Upper lobe of left lung (tissue), 4 donors: Measurements from ENCODE around the gene ALDH7A1.

Experiments used
- CTCF ChIP-seq, 6 experiments: fragments of 450-650 bp in 4 of 6; fragments of 200-600 bp in 2 of 6; sonication (generic) in 2 of 6; IDR thresholded peaks; one replicate each; pipeline ENCODE4 v1.5.1; 2016 to 2019; ENCODE audit warnings: antibody characterized with exemption in 6 of 6
- POLR2A ChIP-seq, 4 donors: fragments of 450-650 bp; IDR thresholded peaks; one replicate each; pipeline ENCODE4 v1.5.1; 2016 to 2017; ENCODE audit warnings: antibody characterized with exemption in 4 of 4, mild to moderate bottlenecking in 2 of 4
- POLR2AphosphoS5 ChIP-seq, 2 donors: sonication (generic); formaldehyde crosslinking; IDR thresholded peaks; one replicate each; pipeline ENCODE4 v1.5.1; 2017; ENCODE audit warnings: antibody characterized with exemption in 2 of 2

DNA sequence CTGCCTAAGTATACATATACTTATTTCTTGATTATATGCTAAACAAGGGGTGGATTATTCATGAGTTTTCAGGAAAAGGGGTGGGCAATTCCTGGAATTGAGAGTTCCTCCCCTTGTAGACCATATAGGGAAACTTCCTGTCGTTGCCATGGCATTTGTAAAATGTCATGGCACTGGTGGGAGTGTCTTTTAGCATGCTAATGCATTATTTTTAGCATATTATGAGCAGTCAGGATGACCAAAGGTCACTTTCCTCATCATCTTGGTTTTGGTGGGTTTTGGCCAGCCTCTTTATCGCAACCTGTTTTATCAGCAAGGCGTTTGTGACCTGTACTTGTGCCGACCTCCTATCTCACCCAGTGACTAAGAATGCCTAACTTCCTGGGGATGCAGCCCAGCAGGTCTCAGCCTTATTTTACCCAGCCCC is 80.9 kb downstream of the ALDH7A1 start:
- TF ChIP-seq POLR2AphosphoS5 (IDR thresholded peaks at IDR 0.05) (no peak), POLR2A (IDR thresholded peaks at IDR 0.05) (no peak), CTCF (IDR thresholded peaks at IDR 0.05) (no peak)
